ENCODE measurements around the gene NRN1L.

Gene NRN1L

DNA sequence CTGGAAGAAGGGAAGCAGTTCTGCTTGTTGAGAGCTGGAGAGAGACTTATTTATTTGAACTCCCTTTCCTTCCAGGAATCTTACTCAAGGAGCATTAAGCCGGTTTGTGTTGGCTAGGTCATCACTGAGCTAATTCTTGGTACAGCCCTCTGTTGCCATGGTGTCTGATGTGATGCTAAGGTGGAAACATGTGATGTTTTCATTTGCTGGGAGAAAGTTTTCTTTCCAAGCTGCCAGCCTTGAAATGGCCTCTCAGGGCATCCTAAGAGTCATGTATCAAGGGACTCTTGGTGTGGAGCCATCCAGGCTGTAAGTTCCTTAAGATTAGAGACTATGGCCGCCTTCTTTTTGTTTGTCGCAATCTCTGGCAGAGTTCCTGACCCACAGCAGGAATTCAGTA, 12.5 kb downstream of the NRN1L start:
- Histone ChIP-seq H3K27ac (no peak overlapping the region), H3K79me2 (ENCODE audit: insufficient read depth, low read depth) (peaks cover 42% of the 10 kb centered on the region; the same call in 1 of the 2 replicates), H3K4me2 (no peak overlapping the region), H4K20me1 (ENCODE audit: insufficient read depth) (no peaks in the 10 kb centered on the region), H3K36me3 (ENCODE audit: insufficient read depth) (no peaks in the 10 kb centered on the region), H3K27me3 (ENCODE audit: insufficient read depth, low read depth) (no peaks in the 10 kb centered on the region), H3K4me3 (IDR thresholded peaks at IDR 0.05; ENCODE audit: insufficient read depth, low read depth, low read length) (no peak overlapping the region), H3K4me1 (ENCODE audit: low read depth, poor library complexity, severe bottlenecking) (peaks cover 18% of the 10 kb centered on the region), H2AFZ (ENCODE audit: low read depth) (no peak overlapping the region), H3K9ac (no peak overlapping the region)
- TF ChIP-seq, protein P1, sequence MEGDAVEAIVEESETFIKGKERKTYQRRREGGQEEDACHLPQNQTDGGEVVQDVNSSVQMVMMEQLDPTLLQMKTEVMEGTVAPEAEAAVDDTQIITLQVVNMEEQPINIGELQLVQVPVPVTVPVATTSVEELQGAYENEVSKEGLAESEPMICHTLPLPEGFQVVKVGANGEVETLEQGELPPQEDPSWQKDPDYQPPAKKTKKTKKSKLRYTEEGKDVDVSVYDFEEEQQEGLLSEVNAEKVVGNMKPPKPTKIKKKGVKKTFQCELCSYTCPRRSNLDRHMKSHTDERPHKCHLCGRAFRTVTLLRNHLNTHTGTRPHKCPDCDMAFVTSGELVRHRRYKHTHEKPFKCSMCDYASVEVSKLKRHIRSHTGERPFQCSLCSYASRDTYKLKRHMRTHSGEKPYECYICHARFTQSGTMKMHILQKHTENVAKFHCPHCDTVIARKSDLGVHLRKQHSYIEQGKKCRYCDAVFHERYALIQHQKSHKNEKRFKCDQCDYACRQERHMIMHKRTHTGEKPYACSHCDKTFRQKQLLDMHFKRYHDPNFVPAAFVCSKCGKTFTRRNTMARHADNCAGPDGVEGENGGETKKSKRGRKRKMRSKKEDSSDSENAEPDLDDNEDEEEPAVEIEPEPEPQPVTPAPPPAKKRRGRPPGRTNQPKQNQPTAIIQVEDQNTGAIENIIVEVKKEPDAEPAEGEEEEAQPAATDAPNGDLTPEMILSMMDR (conservative IDR thresholded peaks at IDR 0.05; ENCODE audit: low read depth, low read length): no peak

DNA sequence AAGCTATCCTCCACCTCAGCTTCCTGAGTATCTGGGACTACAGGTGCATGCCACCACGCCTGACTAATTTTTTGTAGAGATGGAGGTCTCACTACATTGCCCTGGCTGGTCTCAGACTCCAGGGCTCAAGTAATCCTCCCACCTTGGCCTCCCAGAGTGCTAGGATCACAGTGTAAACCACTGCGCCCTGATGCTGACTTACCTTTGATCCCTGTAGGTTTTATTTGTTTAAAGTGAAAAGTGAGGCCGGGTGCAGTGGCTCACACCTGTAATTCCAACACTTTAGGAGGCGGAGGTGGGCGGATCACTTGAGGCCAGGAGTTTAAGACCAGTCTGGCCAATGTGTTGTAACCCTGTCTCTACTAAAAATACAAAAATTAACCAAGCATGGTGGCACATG, 17.0 kb downstream of the NRN1L start:
- H3K4me1 ChIP-seq (ENCODE audit: low read depth, poor library complexity, severe bottlenecking): peaks cover 5% of the 10 kb centered on the region
- no peaks in the 10 kb centered on the region for H4K20me1 ChIP-seq (ENCODE audit: insufficient read depth)
- H3K36me3 ChIP-seq (ENCODE audit: insufficient read depth): no peaks in the 10 kb centered on the region
- peaks cover 16% of the 10 kb centered on the region; the same call in 1 of the 2 replicates for H3K79me2 ChIP-seq (ENCODE audit: insufficient read depth, low read depth)
- TF ChIP-seq, protein P1 (conservative IDR thresholded peaks at IDR 0.05; ENCODE audit: low read depth, low read length): no peak
- no peak overlapping the region for H3K4me3 ChIP-seq (IDR thresholded peaks at IDR 0.05; ENCODE audit: insufficient read depth, low read depth, low read length)
- H3K9ac ChIP-seq: no peak overlapping the region
- no peak overlapping the region for H2AFZ ChIP-seq (ENCODE audit: low read depth)
- H3K27me3 ChIP-seq (ENCODE audit: insufficient read depth, low read depth): no peaks in the 10 kb centered on the region
- H3K27ac ChIP-seq: no peak overlapping the region
- H3K4me2 ChIP-seq: no peak overlapping the region

DNA sequence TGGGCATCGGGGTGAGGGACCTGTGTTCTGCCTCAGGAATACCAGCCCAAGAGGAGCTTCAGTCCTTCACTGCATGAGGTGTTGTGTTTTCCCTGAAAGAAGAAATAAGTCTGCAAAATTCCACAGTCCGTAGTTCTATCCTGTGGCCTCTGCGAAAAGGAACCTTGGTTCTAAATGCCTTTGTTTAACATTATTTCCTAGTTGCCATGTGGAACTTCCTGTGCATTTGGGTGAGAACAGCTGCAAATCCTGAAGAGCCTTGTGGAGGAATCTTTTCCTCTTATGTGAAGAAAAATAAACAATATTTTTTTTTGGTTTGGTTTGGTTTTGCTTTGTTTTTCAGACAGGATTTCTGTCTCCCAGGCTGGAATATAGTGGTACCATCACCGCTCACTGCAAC, 18.1 kb downstream of the NRN1L start:
- Histone ChIP-seq H3K4me2 (no peak overlapping the region), H3K9ac (no peak overlapping the region), H3K4me3 (IDR thresholded peaks at IDR 0.05; ENCODE audit: insufficient read depth, low read depth, low read length) (no peak overlapping the region), H3K79me2 (ENCODE audit: insufficient read depth, low read depth) (0 out of 2 replicates have a peak, but pooled peaks cover 9% of the 10 kb centered on the region), H3K27ac (no peak overlapping the region), H3K36me3 (ENCODE audit: insufficient read depth) (no peaks in the 10 kb centered on the region), H2AFZ (ENCODE audit: low read depth) (no peak overlapping the region), H4K20me1 (ENCODE audit: insufficient read depth) (no peaks in the 10 kb centered on the region), H3K4me1 (ENCODE audit: low read depth, poor library complexity, severe bottlenecking) (peaks cover 5% of the 10 kb centered on the region), H3K27me3 (ENCODE audit: insufficient read depth, low read depth) (no peaks in the 10 kb centered on the region)
- TF ChIP-seq, protein P1 (conservative IDR thresholded peaks at IDR 0.05; ENCODE audit: low read depth, low read length): no peak

DNA sequence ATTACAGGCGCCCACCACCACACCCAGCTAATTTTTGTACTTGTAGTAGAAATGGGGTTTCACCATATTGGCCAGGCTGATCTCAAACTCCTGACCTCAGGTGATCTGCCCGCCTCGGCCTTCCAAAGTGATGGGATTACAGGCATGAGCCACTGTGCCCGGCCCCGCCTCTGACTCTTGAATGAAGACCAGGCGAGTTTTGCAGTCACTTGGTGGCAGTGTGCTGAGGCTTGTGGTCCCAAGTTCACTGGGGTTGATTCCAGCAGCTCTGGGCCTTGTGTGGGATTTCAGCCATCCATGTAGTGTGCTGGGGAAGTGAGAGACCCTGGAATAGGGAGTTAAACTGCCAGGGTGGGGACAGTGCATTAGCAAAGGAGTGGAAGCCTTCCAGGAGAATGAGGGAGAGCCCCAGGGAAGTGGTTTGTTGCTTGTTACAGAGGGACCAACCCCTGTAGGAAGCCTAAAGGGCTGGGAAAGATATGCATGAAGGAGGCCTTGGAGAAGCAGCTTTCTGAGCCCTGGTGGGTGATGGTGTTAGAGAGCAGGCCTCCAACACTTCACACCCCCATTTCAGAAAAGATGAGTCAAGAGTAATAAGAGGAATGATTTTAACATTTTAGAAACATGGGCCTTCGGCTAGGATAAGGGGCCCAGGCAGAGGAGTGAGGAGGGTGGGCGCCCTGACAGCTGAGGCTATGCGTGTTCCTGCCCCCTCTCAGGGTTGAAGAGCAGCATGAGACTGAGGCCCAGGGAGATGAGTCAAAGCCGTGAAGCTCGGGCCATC, 22.9 kb downstream of the NRN1L start:
- peaks cover 12% of the 10 kb centered on the region for H3K4me1 ChIP-seq (ENCODE audit: low read depth, poor library complexity, severe bottlenecking)
- no peak overlapping the region for H2AFZ ChIP-seq (ENCODE audit: low read depth)
- H3K36me3 ChIP-seq (ENCODE audit: insufficient read depth): no peaks in the 10 kb centered on the region
- H3K9ac ChIP-seq: no peak overlapping the region
- H3K27ac ChIP-seq: no peak overlapping the region
- H3K79me2 ChIP-seq (ENCODE audit: insufficient read depth, low read depth): no peaks in the 10 kb centered on the region
- H3K27me3 ChIP-seq (ENCODE audit: insufficient read depth, low read depth): no peaks in the 10 kb centered on the region
- no peak overlapping the region for H3K4me2 ChIP-seq
- TF ChIP-seq, protein P1 (conservative IDR thresholded peaks at IDR 0.05; ENCODE audit: low read depth, low read length): no peak
- H4K20me1 ChIP-seq (ENCODE audit: insufficient read depth): no peaks in the 10 kb centered on the region
- H3K4me3 ChIP-seq (IDR thresholded peaks at IDR 0.05; ENCODE audit: insufficient read depth, low read depth, low read length): no peak overlapping the region
